OCI-LY1 (cell line): ENCODE measurements around the gene TTC33.

Experiments
- CTCF ChIP-seq: fragments of 200-600 bp; sonication (generic), shearing (Covaris generic); IDR thresholded peaks from 2 replicates; pipeline ENCODE4 v1.5.1; 2017; ENCODE audit warnings: mild to moderate bottlenecking, antibody characterized with exemption, low read length, moderate library complexity, mixed read lengths
- EZH2 ChIP-seq: fragments of 200-600 bp; sonication (generic), shearing (Covaris generic); IDR thresholded peaks from 2 replicates; pipeline ENCODE4 v1.8.0; 2017; ENCODE audit warnings: borderline replicate concordance, mixed run types, mild to moderate bottlenecking, antibody characterized with exemption, low read length, moderate library complexity, mixed read lengths

GRCh38 chr5:40577718-40578117 is 178.0 kb downstream of the TTC33 start:
- TF ChIP-seq CTCF: no peak
- no peak for TF ChIP-seq EZH2
